HG02642 (cell line): Measurements from ENCODE around the gene CTNNA1.

Source experiments
- ATAC-seq: cut with Tn5 transposase; IDR thresholded peaks from one replicate; pipeline ENCODE4 v1.9.1; 2021; ENCODE audit warnings: mild to moderate bottlenecking; ENCODE audit not compliant: unreplicated experiment, poor library complexity

The CTNNA1 gene

GRCh38 chr5:138975098-138975847 is 222.0 kb downstream of the CTNNA1 start:
- no peak for ATAC-seq

GRCh38 chr5:138978080-138978479 is 224.9 kb downstream of the CTNNA1 start:
- ATAC-seq = no peak

- ATAC-seq = no peak
Observed at GRCh38 chr5:138978581-138978980, 225.4 kb downstream of the CTNNA1 start.

GRCh38 chr5:138979684-138980280 is 226.6 kb downstream of the CTNNA1 start:
- ATAC-seq = no peak

- ATAC-seq = no peak
Observed at GRCh38 chr5:138980441-138980840, 227.2 kb downstream of the CTNNA1 start.

- no peak for ATAC-seq
Observed at GRCh38 chr5:138981131-138981530, 227.9 kb downstream of the CTNNA1 start.

GRCh38 chr5:138981586-138981985 is 228.4 kb downstream of the CTNNA1 start:
- no peak for ATAC-seq

GRCh38 chr5:138983984-138984383 is 230.8 kb downstream of the CTNNA1 start:
- ATAC-seq = no peak
